Endothelial cell of umbilical vein (primary cell): Measurements from ENCODE around the gene KLRG1. TPM values are rescaled to one million over a fixed set of nuclear protein-coding genes. Genes with fewer than 3 reads are reported as not detected.

Experiments used
- BruUV-seq: library from RNA; stranded (reverse); fragments of 400-500 nt; replicated peaks from 2 replicates; lab custom pipeline; 2021; lab: Mats Ljungman, UMichigan
- CTCF ChIA-PET: fragments of 300-600, 350-600 bp; sonication (Branson Sonifier 250); formaldehyde crosslinking; loops from one replicate; lab custom pipeline; 2021; ENCODE audit warnings: antibody characterized with exemption, inconsistent platforms; lab: Charles Lee
- POLR2A ChIA-PET: fragments of 300-600, 350-600 bp; sonication (Branson Sonifier 250); formaldehyde crosslinking; loops from one replicate; lab custom pipeline; 2021; ENCODE audit warnings: antibody characterized with exemption, inconsistent platforms; lab: Charles Lee
- DNase-seq: peaks from one replicate; pipeline ENCODE4 v3.0.0-alpha.2; 2011; ENCODE audit warnings: low read depth, low spot score
- FAIRE-seq: peaks from 2 replicates; lab custom pipeline; 2011; peaks lifted over from hg19 to GRCh38; lab: Jason Lieb, UNC
- H2AFZ ChIP-seq: 2 replicates; pipeline ENCODE4 v1.6.0; 2012; ENCODE audit warnings: low read depth, low read length, control low read depth, inconsistent platforms
- H3K27ac ChIP-seq: 2 replicates; pipeline ENCODE4 v1.5.1; 2011; ENCODE audit warnings: low read depth, mild to moderate bottlenecking, control low read depth, low read length, moderate library complexity; ENCODE audit not compliant: insufficient read depth
- H3K27me3 ChIP-seq, 2 experiments: 2 replicates each; pipeline versions ENCODE4 v1.6.0 to v1.6.1; 2011; ENCODE audit warnings: low read length in 2 of 2, mixed read lengths in 1 of 2; ENCODE audit not compliant: control insufficient read depth in 2 of 2, insufficient read depth in 2 of 2
- H3K36me3 ChIP-seq, 2 experiments: 2 replicates in 1 of 2; 3 replicates in 1 of 2; pipeline ENCODE4 v1.5.1; 2011; ENCODE audit warnings: low read length in 2 of 2, mild to moderate bottlenecking in 1 of 2, moderate library complexity in 1 of 2; ENCODE audit not compliant: control insufficient read depth in 2 of 2, insufficient read depth in 2 of 2; ENCODE audit errors: extremely low read depth in 1 of 2
- H3K4me1 ChIP-seq: 3 replicates; pipeline ENCODE4 v1.5.1; 2011; ENCODE audit warnings: mild to moderate bottlenecking, low read length; ENCODE audit not compliant: control insufficient read depth, insufficient read depth; ENCODE audit errors: extremely low read depth
- H3K4me2 ChIP-seq: 2 replicates; pipeline ENCODE4 v1.6.1; 2011; ENCODE audit warnings: low read length, control low read depth, mixed read lengths; ENCODE audit not compliant: insufficient read depth
- H3K4me3 ChIP-seq, 3 experiments: fragments of 200-600 bp in 1 of 3; sonication (generic), shearing (Covaris generic) in 1 of 3; replicated peaks in 1 of 3; 2 replicates each; pipeline ENCODE4 v1.5.1; 2011 to 2016; ENCODE audit warnings: control low read depth in 3 of 3, low read length in 3 of 3, mild to moderate bottlenecking in 2 of 3, inconsistent platforms in 1 of 3, low read depth in 1 of 3, moderate library complexity in 1 of 3; ENCODE audit not compliant: insufficient read depth in 1 of 3
- H3K79me2 ChIP-seq: 2 replicates; pipeline ENCODE4 v1.6.0; 2012; ENCODE audit warnings: low read length, inconsistent platforms; ENCODE audit not compliant: control insufficient read depth, insufficient read depth
- H3K9ac ChIP-seq: replicated peaks from 2 replicates; pipeline ENCODE3; 2011; ENCODE audit warnings: low read length, control low read depth; ENCODE audit not compliant: insufficient read depth; ENCODE audit errors: extremely low read depth
- H3K9me1 ChIP-seq: replicated peaks from 3 replicates; pipeline ENCODE4 v1.6.0; 2011; ENCODE audit warnings: mild to moderate bottlenecking, low read length; ENCODE audit not compliant: control insufficient read depth, insufficient read depth; ENCODE audit errors: extremely low read depth
- H3K9me3 ChIP-seq: replicated peaks from 2 replicates; pipeline ENCODE4 v1.5.1; 2012; ENCODE audit warnings: low read length, inconsistent platforms; ENCODE audit not compliant: control insufficient read depth, insufficient read depth
- H4K20me1 ChIP-seq: replicated peaks from 2 replicates; pipeline ENCODE3; 2011; ENCODE audit warnings: mild to moderate bottlenecking, low read length; ENCODE audit not compliant: control insufficient read depth, insufficient read depth; ENCODE audit errors: extremely low read depth
- EZH2 ChIP-seq: IDR thresholded peaks from 2 replicates; pipeline ENCODE4 v1.6.1; 2012; ENCODE audit warnings: borderline replicate concordance, low read depth, mild to moderate bottlenecking, moderate library complexity, low read length, inconsistent platforms; ENCODE audit not compliant: severe bottlenecking
- FOS ChIP-seq: IDR thresholded peaks from 2 replicates; pipeline ENCODE4 v1.6.1; 2011; ENCODE audit warnings: mild to moderate bottlenecking, low read length, moderate library complexity, borderline replicate concordance; ENCODE audit not compliant: insufficient read depth
- GATA2 ChIP-seq: IDR thresholded peaks from 2 replicates; pipeline ENCODE4 v1.7.0; 2011; ENCODE audit warnings: low read depth, mild to moderate bottlenecking, moderate library complexity, mixed read lengths, low read length; ENCODE audit not compliant: insufficient read length, insufficient read depth
- JUN ChIP-seq: IDR thresholded peaks from 2 replicates; pipeline ENCODE4 v1.6.1; 2011; ENCODE audit warnings: borderline replicate concordance, low read depth; ENCODE audit not compliant: insufficient read length, insufficient read depth
- MYC ChIP-seq: IDR thresholded peaks from one replicate; pipeline ENCODE4 v1.6.1; 2011; ENCODE audit warnings: mild to moderate bottlenecking, low read depth, low read length
- POLR2A ChIP-seq: IDR thresholded peaks from 2 replicates; pipeline ENCODE4 v1.6.1; 2012; ENCODE audit warnings: low read depth, mild to moderate bottlenecking, control low read depth, low read length
- POLR2AphosphoS5 ChIP-seq: IDR thresholded peaks from 2 replicates; pipeline ENCODE4 v1.6.1; 2012; ENCODE audit warnings: low read depth, mild to moderate bottlenecking, control low read depth, low read length, moderate library complexity; ENCODE audit not compliant: insufficient read depth
- dilution Hi-C: fragments of 300-500 bp; cut with MboI; formaldehyde crosslinking; loops from one replicate; pipeline ENCODE4 v1.15.0; 2019; ENCODE audit warnings: low sequenced_read_pairs; ENCODE audit not compliant: extremely low pct_ligation_motif_present
- intact Hi-C: fragments of 100-400 bp; cut with micrococcal nuclease; formaldehyde crosslinking; loops from one replicate; pipeline ENCODE4 v1.10.0; 2022
- polyA plus RNA-seq, 4 experiments: library from polyadenylated mRNA; depleted of rRNA in 3 of 4; stranded (reverse) in 3 of 4; unstranded in 1 of 4; fragments of >200 nt; gene quantifications; 2 replicates each; pipeline versions ENCODE4 v1.2.1 to v1.2.3, GENCODE V29; 2011 to 2012; ENCODE audit warnings: missing spikeins in 1 of 4
- total RNA-seq: library from RNA; stranded (reverse); gene quantifications from 2 replicates; pipeline ENCODE4 v1.2.3, GENCODE V29; 2021
- TF ChIP-seq, protein P1 (sequence below): IDR thresholded peaks from 2 replicates; pipeline ENCODE4 v1.6.1; 2011; ENCODE audit not compliant: insufficient read depth, insufficient read length
- TF ChIP-seq, protein P2 (sequence below), 2 donors: IDR thresholded peaks; 1 replicate in 1 of 2; 2 replicates in 1 of 2; pipeline ENCODE4 v1.5.1; 2011; ENCODE audit warnings: low read length in 2 of 2, mild to moderate bottlenecking in 2 of 2, moderate library complexity in 2 of 2, control low read depth in 1 of 2, inconsistent platforms in 1 of 2, low read depth in 1 of 2; ENCODE audit not compliant: insufficient read depth in 1 of 2; ENCODE audit errors: extremely low read depth in 1 of 2

Gene KLRG1
- total and polyA plus RNA-seq, 2 donors (not counting 3 experiments of a cell fraction or from before 2014, with no cell fraction given), result 4.4 to 15.9 TPM

DNA sequence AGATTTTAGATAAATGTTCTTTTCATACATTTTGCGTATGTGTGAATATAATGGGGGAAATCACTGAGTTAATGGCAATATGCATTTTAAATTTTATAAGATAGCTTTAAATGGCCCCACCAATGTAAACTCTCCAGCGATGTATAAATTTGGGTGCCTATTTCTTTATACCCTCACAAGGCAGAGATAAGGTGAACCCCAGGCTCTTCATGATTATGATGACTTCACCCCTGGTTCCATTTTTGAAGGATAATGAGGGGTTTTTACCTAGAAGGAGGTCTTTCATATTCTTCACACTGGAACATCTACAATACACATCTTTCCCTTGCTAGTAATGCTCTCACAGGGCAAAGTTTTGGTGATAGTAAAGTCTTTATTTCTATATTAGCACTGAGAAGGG, 35.2 kb downstream of the KLRG1 start:
- FAIRE-seq, result no peak
- no peaks in the 10 kb centered on the region for H4K20me1 ChIP-seq
- H3K9me1 ChIP-seq, result no peaks in the 10 kb centered on the region
- no peak overlapping the region for H3K4me2 ChIP-seq
- H3K79me2 ChIP-seq, result no peaks in the 10 kb centered on the region
- H3K9ac ChIP-seq, result no peak overlapping the region
- POLR2A ChIA-PET, result no interaction called here
- H3K4me1 ChIP-seq, result no peaks in the 10 kb centered on the region
- H3K27ac ChIP-seq, result no peak overlapping the region
- no TSS peak for BruUV-seq
- no peaks in the 10 kb centered on the region for H3K27me3 ChIP-seq
- no peaks in the 10 kb centered on the region for H3K36me3 ChIP-seq
- H2AFZ ChIP-seq, result no peak overlapping the region
- CTCF ChIA-PET, result interaction anchor here (1.0 kb wide), 1 partner anchor 32 kb away, joined by 3 read pairs; no protein-coding TSS in a partner anchor
- no peak for DNase-seq
- H3K4me3 ChIP-seq, result no peak overlapping the region
- H3K9me3 ChIP-seq, result no peaks in the 10 kb centered on the region
- TF ChIP-seq, protein P1, sequence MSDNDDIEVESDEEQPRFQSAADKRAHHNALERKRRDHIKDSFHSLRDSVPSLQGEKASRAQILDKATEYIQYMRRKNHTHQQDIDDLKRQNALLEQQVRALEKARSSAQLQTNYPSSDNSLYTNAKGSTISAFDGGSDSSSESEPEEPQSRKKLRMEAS, result no peak
- TF ChIP-seq FOS (no peak), POLR2A (no peak), MYC (no peak), JUN (no peak), EZH2 (no peak), GATA2 (no peak), POLR2AphosphoS5 (no peak)
- TF ChIP-seq, protein P2, sequence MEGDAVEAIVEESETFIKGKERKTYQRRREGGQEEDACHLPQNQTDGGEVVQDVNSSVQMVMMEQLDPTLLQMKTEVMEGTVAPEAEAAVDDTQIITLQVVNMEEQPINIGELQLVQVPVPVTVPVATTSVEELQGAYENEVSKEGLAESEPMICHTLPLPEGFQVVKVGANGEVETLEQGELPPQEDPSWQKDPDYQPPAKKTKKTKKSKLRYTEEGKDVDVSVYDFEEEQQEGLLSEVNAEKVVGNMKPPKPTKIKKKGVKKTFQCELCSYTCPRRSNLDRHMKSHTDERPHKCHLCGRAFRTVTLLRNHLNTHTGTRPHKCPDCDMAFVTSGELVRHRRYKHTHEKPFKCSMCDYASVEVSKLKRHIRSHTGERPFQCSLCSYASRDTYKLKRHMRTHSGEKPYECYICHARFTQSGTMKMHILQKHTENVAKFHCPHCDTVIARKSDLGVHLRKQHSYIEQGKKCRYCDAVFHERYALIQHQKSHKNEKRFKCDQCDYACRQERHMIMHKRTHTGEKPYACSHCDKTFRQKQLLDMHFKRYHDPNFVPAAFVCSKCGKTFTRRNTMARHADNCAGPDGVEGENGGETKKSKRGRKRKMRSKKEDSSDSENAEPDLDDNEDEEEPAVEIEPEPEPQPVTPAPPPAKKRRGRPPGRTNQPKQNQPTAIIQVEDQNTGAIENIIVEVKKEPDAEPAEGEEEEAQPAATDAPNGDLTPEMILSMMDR (IDR thresholded peaks at IDR 0.05; ENCODE audit: extremely low read depth in 1 of 2, insufficient read depth in 1 of 2, low read depth in 1 of 2, low read length in 2 of 2), result no peak
- dilution Hi-C loops (no loop called here), intact Hi-C loops (no loop called here)
